Measurements from ENCODE around the gene SDF2L1.

GRCh38 chr22:21650823-21651520, 8.9 kb downstream of the SDF2L1 start:
- TF ChIP-seq, protein P1, sequence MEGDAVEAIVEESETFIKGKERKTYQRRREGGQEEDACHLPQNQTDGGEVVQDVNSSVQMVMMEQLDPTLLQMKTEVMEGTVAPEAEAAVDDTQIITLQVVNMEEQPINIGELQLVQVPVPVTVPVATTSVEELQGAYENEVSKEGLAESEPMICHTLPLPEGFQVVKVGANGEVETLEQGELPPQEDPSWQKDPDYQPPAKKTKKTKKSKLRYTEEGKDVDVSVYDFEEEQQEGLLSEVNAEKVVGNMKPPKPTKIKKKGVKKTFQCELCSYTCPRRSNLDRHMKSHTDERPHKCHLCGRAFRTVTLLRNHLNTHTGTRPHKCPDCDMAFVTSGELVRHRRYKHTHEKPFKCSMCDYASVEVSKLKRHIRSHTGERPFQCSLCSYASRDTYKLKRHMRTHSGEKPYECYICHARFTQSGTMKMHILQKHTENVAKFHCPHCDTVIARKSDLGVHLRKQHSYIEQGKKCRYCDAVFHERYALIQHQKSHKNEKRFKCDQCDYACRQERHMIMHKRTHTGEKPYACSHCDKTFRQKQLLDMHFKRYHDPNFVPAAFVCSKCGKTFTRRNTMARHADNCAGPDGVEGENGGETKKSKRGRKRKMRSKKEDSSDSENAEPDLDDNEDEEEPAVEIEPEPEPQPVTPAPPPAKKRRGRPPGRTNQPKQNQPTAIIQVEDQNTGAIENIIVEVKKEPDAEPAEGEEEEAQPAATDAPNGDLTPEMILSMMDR (IDR thresholded peaks at IDR 0.05) = no peak
- TF ChIP-seq POLR2A (IDR thresholded peaks at IDR 0.05) = no peak

All from body of pancreas (tissue), 4 donors.